ENCODE results near the gene MATK.
A peak's percentile ranks its signal among the peaks of the same experiment; 100 is the strongest.

MATK gene

DNA sequence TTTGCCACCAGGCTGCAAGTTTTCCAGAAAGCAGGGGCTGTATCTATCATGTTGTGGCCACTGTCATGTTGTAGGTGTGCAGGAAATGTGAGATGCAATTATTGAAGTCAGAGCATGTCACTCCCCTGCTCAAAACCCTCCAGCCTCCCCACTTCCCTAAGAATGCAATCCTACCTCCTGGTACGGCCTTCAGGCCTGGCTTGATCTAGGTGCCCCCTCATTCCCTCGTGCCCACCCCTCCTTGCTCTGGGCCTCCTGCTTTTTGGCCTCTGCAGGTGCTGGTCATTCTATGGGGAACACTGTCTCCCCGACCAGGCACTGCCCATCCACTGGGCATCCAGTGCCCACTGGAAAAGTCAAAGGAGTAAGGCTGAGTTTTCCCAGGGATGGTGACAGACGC, 28.5 kb upstream of the MATK start:
- no peak for DNase-seq (ENCODE audit: low spot score)

DNA sequence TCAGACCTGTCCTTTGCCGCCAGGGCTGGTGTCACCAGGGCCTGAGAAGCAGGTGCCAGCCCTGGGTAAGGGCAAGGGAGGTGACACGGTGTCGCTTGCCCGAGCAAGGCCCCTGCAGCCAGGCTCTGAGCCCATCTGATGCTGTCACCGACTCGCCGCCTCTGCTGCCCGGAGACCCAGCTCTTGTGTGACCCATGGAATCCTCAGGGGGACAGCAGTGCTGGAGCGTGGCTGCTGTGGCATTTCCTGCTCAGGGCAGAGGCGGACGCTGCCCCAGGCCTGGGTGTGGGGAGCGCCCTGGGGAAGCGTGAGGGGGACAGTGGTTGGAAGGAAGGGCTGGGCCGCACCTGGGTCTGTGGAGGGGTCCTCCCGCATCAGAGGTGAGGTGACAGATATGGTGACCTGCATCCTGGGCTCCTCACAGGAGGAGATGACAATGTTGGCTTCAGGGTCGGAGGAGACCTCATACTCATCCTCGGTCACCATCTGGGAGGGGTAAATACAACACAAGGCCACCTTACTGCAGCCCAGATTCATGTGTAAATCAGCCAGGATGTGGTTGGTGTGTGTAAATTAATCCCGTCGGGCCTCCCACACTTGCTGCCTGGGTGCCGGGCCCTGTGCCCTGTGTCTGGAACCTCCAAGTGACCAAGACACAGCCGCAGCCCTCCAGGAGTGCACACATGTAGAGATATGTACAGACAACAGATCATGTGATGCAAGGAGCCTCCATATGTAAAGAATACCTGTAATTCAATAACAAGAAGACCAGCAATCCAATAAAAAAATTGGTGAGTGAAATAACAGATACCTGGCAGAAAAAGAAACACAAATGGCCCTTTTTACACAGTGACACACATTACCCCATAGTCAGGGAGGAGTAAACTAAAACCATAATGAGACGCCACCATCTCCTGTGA, 27.6 kb upstream of the MATK start:
- no peak for DNase-seq (ENCODE audit: low spot score)

DNA sequence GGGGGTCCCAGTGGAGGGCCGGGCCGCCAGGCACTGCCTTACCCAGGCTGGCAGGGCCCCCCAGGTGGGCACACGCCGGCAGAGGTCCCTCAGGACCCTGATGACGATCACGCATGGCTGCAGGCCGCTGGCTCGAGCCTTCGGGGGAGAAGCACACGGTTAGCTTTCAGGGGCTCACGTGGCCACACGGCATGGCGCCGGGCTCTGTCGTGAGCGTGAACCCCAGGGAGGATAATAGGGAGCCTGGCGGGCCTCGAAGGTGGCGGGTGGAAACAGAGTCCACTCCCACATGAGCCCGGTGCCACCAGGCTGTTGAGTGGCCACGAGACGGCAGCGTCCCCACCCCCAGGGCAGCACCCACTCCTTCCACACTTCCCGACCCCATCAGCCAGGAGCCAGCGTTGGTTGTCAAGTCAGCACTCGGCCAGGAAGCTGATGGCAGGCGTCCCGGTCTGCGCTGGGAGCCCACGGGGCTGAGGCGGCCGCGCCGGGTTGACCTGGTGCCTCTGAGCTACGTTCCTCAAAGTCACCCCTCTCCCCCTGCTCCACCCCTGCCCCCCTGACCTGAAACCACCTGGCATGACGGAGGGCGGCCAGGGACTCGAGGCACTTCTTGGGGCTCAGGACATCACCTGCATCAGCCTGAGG, 24.7 kb upstream of the MATK start:
- no peak for DNase-seq (ENCODE audit: low spot score)

DNA sequence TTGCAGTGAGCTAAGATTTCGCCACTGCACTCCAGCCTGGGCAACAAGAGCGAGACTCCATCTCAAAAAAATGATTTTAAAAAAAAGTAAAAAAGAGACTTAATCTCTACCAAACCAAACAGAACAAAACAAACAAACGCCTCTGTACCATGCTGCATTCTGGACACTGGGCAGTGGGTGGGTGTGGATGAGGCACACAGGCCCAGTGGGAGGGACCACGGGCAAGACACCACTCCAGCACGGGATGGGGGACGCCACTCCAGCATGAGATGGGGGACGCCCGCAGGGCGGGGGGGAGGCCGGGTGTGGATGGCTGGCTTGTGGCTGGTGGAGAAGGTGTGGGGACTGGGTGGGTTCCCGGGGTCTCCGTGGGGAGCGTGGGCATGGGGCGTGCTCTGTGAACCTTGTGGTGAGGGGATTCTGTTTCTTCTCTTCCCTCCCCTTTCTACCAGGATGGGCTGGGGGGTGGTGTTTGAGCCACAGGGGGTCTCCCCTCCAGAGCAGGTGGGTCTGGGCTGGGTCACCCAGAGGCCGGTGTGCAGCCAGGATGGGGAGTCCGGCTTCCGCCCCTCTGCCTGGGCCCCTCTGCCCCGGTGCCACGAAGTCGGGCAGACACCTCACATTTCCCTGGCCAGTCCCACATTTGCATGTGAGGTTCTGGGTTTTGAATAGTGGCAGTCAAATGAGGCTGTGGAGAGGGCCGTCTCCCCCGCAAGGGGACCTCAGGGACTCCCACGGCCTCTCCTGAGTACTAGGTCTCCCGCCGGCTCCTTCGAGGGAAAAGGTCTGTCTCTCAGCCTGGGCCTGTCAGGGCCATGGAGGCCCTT, 23.9 kb upstream of the MATK start:
- no peak for DNase-seq (ENCODE audit: low spot score)

DNA sequence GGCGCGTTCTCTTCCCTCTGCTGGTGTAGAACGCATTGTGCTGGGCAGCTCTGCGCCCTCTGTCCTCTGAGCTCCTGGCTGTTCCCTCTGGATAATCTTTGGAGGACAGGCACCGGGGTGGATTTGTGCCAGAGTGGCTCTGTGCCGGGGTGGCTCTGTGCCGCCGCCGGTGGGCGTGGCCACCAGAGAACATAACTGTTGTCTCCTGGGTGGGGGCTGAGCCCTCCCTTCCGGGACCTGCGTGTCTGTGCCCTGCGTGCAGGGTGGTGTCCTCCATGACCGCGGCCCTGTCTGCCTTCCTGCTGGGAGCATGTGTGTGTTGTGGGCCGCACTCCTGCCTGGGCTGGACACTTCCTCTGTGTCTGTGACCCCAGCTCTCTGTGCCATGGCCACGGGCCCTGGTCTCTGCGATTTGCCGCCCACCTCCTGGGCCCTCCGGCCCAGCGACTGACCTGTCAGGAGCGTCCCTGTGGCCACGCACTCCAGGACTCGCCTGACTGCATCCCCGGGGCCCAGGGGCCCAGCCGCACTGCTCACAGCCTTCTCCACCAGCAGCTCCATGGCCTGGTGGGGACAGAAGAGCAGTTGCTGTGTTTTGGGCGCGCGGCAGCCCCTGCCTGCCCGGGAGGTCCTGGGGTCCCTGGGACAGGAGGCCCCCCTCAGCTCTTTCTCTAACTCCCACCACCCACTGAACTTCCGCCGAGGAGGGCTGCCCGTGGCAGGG, 22.4 kb upstream of the MATK start:
- DNase-seq (ENCODE audit: low spot score), result no peak

DNA sequence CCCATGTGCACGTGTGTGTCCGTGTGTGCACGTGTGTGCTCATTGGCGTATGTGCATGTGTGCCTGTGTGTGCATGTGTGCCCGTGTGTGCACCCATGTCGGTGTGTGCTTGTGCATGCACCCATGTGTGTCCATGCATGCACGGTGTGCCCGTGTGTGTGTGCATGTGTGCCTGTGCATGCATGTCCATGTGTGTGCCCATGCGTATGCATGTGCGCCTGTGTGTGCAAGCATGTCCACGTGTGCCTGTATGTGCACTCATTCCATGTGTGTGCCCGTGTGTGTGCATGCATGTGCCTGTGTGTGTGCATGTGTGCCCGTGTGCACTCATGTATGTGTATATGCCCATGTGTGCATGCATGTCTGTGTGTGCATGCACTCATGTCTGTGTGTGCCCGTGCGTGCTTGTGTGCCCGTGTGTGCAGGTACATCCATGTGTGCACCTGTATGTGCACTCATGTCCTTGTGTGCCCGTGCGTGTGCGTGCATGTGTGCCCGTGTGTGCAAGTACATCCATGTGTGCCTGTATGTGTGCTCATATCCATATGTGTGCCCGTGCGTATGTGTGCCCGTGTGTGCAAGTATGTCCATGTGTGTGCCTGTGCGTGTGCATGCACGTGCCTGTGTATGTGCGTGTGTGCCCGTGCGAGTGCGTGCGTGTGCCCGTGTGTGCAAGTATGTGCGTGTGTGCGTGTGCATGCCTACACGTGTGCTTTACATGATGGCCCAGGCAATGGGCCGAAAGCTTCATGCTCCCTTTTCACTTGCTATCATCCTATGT, 21.6 kb upstream of the MATK start:
- no peak for DNase-seq (ENCODE audit: low spot score)

DNA sequence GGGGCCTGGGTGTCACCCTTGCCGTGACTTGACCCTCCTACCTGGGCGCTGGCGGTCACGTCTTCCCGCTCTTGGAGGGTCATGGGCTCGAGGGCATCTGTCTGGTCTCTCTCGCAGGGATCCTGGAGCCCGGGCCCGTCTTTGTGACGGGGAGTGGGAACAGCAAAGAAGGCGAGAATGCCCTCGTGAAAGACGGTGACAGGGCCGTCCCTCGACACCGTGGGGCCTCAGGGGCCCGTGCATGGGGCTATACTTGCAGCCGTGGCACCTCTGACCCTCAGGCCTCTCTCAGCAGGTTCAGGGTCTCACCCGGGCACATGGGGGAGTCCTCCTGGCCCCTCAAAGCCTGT, 20.9 kb upstream of the MATK start:
- no peak for DNase-seq (ENCODE audit: low spot score)

DNA sequence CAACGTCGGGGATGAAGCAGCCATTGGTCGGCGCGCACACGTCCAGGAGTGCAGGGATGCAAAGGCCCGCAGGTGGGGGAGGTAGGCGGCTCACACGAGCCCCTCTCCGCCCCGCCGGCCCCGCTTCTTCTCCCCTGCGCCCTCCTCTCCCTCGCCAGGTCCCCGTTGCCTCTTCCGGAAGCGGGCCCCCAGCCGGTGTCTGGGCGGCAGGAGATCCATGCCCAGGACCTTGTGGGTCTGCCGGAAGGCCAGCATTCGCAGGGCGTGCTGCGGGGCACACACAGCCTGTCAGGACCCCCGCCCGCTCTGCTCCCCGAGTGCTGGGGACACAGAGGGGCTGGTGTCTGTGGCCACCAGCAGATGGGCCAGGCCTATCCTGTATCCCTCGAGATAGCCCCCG, 19.7 kb upstream of the MATK start:
- DNase-seq (ENCODE audit: low spot score), result no peak

DNA sequence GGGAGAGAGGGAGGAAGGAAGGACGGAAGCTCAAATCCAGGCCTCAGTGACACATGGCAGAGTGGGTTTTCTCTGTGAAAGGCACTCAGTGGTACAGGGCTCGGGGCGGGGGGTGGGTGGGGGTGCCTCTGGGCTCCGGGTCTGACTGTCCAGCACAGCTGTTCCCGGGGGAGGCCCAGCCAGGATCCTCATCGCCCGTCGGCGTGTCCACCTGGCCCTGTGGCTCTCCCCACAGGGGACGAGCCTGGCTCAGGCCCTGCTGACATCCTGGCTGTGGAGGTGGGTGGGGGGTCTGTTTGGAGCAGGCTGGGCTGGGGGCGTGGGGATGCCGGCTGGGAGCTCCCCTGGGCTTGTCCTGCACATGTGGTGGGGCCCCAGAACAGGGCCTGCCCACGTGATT, 18.2 kb upstream of the MATK start:
- no peak for DNase-seq (ENCODE audit: low spot score)

DNA sequence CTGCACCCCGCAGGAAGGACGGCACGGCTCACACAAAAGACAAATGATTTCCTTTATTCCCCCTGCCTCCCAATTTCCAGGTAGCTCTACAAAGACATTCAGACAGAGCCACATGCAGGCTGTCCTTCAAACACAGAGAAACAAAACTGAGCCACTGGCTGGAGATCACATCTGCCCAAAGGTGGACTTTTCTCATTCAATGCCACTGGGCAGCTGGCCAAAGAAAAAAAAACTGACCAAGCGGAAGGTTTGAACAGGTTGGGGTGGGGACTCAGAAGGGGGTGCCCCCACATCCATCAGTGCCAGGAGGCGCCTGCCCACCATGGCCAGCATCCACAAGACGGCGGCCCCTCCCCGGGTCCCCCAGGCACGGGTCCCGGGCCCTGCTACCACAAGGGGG, 17.8 kb upstream of the MATK start:
- DNase-seq (ENCODE audit: low spot score), result no peak

DNA sequence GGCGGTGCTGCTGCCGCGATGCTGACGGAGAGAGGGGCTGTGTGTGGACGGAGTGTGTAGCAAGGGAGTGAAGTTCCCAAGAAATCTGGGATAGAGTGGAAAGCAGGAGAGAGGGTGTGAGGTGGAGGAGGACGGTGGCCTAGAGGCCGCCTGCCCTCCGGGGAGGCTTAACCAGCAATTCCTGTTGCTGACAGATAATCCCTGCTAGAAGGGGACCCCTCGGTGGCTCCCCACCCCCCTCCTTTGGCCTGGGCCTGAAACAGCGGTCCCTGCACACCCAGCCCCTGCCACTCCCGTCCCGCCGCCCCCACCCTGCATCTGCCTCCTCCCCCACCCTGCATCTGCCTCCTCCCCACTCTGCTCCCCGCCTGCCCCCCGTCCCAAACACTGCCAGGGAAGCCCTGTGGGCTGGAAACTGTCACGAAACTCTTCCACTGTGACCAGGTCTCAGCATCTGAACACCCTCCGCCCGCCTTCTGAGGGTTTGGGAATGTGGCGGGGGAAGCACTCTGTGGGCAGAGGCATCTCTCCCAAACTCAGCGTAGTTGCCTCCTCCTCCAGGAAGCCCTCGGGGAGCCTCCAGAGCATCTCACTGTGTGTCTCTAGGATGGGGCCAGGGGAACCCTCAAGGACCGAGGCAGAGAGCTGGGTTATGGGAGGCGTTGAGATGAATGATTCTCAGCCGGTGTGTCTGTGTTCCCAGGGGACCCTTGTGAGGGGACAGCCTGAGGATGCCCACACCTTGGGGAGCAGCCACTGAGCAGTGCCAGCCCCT, 17.1 kb upstream of the MATK start:
- DNase-seq (ENCODE audit: low spot score), result no peak

DNA sequence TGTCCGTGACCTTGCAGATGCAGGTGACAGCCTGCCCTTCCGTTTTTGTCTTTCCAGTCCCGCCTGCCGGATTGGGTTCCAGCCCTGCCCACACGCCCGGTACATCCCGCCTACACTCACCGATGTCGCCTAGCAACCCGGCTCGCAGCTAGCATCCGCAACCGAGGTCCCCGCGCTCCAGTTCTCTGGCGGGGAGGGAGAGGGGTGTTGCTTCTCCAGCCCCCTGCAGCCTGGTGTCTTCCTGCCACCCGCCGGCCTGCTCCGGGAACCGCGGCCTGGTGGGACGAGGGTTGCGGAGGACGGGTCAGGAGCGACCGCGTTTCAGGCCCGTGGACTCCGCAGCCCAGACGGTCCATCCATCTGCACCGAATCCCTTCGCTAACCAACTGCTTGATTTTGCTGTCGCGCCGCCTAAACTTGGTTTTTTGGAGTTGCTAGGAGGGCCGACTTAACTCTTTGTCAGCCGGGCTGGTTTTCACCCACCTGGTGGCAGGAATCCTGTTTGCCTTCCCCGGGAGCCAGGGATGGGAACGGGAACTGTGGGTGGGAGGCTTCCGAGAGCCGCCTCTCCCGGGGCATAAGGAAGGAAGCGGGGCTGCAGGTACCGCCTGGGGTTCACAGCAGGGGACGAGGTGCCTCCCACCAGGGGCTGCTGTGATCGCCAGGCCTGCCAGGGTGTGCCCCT, 15.4 kb upstream of the MATK start:
- peak; percentile 82 for DNase-seq (ENCODE audit: low spot score)

DNA sequence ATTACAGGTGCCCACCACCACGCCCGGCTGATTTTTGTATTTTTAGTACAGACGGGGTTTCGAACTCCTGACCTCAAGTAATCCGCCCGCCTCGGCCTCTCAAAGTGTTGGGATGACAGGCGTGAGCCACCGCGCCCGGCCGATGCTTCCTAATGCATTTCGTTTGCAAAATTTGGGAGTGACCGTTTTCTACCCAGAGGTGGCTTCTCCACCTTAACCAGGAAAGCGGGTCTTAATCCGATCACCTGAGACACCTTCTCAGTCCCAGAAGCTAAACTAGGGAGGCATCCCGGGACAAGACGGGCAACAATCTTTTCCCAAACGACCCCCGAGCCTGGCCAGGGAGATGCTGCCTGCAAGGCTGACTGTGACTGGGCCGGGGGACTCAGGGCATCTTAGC, 14.8 kb upstream of the MATK start:
- no peak for DNase-seq (ENCODE audit: low spot score)

DNA sequence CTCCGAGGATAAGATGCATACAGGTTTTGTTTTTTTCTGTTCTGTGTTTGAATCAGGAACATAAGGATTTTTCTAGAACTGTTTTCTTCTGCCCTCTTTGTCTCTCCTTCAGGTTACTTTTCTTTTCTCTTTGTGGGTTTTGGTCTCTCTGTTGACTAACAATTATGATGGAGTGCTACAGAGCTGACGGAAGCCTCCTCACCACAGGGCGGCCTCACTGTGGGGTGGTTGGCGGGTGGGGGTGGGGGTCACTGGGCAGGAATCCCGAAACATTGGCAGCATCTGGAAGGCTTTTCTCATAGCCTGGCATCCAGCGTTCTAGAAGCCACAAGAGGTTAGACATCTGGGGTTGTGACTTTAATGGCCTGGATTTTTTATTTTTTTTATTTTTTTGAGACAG, 12.0 kb upstream of the MATK start:
- DNase-seq (ENCODE audit: low spot score), result no peak

DNA sequence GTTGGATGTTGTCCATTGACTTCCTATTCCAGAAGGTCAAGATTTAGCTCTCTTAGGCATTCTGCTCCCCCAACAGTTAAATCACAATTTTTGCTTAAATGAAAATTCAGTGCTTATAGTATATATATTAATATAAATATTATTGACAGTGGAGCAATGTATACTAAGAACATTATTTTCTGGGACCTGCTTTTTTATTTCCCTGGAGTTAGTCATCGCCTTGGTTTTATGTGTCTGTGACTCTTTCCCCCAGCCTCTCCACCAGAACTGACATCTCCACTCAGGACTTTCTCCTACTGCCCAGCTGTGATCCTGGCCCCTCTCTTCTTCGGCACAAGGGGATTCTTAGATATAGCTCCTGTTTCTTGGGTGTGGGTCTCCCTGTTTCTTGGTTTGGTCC, 10.2 kb upstream of the MATK start:
- DNase-seq (ENCODE audit: low spot score), result no peak

DNA sequence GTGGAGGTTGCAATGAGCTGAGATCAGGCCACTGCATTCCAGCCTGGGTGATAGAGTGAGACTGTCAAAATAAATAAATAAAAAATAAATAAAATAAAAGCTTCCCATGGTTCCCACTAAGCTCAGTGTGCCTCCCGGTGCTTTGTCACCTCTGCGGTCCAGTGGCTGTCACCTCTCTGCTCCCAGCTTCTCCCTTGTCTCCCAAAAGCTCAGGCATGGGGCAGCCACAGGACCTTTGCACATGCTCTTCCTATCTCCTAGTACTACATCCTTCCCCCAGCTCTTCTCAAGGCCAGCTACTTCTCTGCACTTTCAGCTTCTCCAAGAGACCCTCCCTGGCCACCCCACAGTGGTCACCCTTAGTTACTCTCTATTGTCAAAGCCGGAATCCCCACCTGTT, 7.6 kb upstream of the MATK start:
- no peak for DNase-seq (ENCODE audit: low spot score)

DNA sequence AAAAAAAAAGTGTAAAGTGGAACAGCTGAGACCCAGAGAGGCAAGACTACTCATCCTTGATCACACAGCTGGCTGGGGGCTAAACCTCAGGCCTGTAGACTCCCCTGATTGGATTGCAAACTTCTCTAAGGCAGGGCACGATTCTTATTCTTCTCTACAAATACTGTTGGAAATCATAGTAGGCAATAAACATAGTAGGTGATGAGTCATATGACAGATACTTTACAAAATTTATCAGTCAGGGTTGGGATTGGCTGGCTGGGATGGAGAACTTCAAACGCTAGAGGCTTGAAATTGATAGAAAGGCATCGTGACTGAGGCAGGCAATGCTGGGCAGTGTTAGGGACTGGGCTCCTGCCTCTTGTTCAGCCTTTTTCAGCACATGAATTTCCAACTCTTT, 5.9 kb upstream of the MATK start:
- no peak for DNase-seq (ENCODE audit: low spot score)

DNA sequence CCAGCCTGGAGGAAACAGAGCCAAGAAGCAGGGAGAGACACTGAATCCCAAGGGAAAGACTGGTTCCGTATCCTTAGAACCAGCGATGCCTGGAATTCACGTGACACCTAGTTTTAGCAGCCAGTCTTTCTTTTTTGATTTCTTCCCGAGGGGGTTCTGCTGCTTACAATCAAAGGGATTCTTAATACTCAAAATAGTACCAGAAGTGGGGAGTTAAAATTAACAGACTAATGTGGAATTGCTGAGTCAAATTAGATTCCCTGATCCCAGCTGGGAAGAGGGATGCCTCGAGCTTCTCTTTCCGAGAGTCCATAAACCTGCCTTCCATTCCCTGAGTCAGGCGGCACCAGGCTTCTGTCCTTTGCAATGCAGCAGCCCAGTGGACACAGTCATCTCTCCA, 4.8 kb upstream of the MATK start:
- no peak for DNase-seq (ENCODE audit: low spot score)

DNA sequence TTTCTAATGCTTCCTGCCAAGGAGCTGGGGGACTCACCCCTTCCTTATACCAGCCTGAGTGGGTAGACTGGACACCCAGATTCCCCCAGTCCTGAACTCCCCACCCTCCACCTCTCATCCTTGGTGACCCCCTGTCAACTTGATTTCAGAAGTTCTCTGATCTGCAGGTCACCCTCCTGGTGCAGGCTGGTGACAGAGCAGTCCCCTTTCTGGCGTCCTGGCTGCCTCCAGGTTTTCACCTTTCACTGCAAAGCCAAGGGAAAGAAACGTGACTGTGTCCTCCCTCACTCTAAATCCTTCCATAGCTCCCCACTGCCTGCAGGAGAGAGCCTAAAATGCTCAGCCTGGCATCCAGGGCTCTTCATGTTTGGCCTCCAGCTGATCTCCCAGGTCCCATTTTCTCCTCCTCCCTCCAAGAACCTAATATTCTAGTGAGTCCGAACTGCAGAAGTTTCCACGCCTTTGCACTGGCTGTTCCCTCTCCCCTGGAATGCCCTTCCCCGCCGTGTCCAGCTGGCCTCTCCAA, 4.1 kb upstream of the MATK start:
- no peak for DNase-seq (ENCODE audit: low spot score)
